ENCODE results near the gene SPATA31C2.
"Not testable (repeated sequence)": the region's sequence is repeated elsewhere in the genome, so short reads cannot be mapped to it uniquely, and the experiment has no call there.

GRCh38 chr9:88114968-88115612 lies 23.2 kb downstream of the SPATA31C2 start:
- TF ChIP-seq CTCF (IDR thresholded peaks at IDR 0.05; ENCODE audit: extremely low read depth in 1 of 2, insufficient read depth in 1 of 2, low read depth in 1 of 2, low read length in 2 of 2); POLR2A (IDR thresholded peaks at IDR 0.05; ENCODE audit: low read depth, low read length); POLR2AphosphoS5 (IDR thresholded peaks at IDR 0.05; ENCODE audit: insufficient read depth, low read depth, low read length); EZH2 (IDR thresholded peaks at IDR 0.05; ENCODE audit: borderline replicate concordance, low read depth, low read length, severe bottlenecking): not testable (repeated sequence)

All from endothelial cell of umbilical vein (primary cell).